Esophagus muscularis mucosa (tissue), 3 donors: ENCODE data around the gene ABCA2.

Source experiments
- POLR2A ChIP-seq: fragments of 450-650 bp; IDR thresholded peaks from one replicate; pipeline ENCODE4 v1.6.1; 2017; ENCODE audit warnings: antibody characterized with exemption, moderate library complexity, mild to moderate bottlenecking, low read depth
- TF ChIP-seq, protein P1 (sequence below), 3 experiments: fragments of 200-600 bp in 2 of 3; fragments of 450-650 bp in 1 of 3; sonication (generic) in 2 of 3; IDR thresholded peaks; one replicate each; pipeline ENCODE4 v1.5.1; 2017 to 2019; ENCODE audit warnings: antibody characterized with exemption in 3 of 3, mild to moderate bottlenecking in 2 of 3, moderate library complexity in 1 of 3

DNA sequence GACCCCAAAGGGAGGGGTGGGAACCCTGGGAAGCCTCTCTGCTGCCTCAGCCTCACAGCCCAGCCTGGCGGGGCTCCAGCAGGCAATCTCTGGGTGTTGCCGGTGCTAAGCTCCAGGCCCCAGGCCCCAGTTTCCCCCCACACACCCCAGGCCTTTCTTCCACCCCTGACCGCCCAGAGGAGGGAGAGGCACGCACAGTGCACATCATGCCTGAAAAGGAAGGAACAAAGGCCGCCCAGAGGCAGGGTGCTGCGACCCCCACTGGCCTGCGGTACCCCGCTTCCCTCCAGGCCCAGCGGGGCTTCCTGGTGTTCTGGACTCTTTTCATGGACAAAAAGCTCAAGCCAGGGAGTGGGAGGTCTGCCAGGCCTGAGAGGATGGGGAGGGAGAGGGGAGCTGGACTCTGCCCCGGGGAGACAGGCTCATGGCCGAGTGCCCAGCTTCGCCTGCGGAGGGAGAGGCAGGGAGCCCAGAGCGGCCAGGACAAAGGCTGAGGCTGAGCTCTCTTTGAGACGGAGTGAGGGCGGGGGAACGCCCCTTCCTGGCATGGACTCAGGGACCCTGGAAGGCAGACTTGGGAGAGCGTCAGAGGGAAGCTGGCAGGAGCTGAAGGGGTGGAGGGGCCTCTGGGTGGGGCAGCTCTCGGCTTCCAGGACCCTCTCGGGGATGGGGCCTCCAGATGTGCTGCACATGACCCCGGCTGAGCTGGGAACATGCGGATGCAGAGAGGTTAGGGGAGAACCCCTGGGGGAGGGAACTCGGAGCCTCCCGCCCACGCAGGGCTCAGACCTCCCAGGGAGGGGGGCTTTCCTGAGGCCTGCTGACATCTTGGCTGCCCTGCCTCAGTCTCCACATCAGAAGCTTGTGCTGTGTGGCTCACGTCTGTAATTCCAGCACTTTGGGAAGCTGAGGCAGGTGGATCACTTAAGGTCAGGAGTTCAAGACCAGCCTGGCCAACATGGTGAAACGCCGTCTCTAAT is 27.6 kb upstream of the ABCA2 start:
- TF ChIP-seq, protein P1, sequence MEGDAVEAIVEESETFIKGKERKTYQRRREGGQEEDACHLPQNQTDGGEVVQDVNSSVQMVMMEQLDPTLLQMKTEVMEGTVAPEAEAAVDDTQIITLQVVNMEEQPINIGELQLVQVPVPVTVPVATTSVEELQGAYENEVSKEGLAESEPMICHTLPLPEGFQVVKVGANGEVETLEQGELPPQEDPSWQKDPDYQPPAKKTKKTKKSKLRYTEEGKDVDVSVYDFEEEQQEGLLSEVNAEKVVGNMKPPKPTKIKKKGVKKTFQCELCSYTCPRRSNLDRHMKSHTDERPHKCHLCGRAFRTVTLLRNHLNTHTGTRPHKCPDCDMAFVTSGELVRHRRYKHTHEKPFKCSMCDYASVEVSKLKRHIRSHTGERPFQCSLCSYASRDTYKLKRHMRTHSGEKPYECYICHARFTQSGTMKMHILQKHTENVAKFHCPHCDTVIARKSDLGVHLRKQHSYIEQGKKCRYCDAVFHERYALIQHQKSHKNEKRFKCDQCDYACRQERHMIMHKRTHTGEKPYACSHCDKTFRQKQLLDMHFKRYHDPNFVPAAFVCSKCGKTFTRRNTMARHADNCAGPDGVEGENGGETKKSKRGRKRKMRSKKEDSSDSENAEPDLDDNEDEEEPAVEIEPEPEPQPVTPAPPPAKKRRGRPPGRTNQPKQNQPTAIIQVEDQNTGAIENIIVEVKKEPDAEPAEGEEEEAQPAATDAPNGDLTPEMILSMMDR (IDR thresholded peaks at IDR 0.05) = no peak
- no peak for TF ChIP-seq POLR2A
